Ureter (tissue), 1 donor: ENCODE data around the gene POLR3C. TPM values are rescaled to one million over a fixed set of nuclear protein-coding genes. Genes with fewer than 3 reads are reported as not detected.
"Not testable (repeated sequence)": the region's sequence is repeated elsewhere in the genome, so short reads cannot be mapped to it uniquely, and the experiment has no call there.

Experiments
- DNase-seq: peaks from one replicate; pipeline ENCODE4 v3.0.0-alpha.2; 2020; ENCODE audit warnings: low spot score
- total RNA-seq: library from RNA; stranded (reverse); gene quantifications from one replicate; pipeline ENCODE4 v1.2.4, GENCODE V29; 2023
- donor health status: DM: yes; HTN: yes; CAD: no.

The POLR3C gene
- total RNA-seq, 1 donor from 2014 or later = 38.1 TPM

DNA sequence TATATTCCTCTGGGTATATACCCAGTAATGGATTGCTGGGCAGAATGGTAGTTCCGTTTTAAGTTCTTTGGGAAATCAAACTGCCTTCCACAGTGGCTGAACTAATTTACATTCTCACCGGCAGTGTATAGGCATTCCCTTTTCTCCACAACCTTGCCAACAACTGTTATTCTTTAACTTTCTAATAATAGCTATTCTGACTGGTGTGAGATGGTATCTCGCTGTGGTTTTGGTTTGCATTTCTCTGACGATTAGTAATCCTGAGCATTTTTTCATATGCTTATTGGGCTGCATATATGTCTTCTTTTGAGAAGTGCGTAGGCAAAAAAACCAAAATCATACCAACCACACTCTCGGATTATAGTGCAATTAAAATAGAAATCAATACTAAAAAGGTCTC, 5.9 kb upstream of the POLR3C start:
- not testable (repeated sequence) for DNase-seq

DNA sequence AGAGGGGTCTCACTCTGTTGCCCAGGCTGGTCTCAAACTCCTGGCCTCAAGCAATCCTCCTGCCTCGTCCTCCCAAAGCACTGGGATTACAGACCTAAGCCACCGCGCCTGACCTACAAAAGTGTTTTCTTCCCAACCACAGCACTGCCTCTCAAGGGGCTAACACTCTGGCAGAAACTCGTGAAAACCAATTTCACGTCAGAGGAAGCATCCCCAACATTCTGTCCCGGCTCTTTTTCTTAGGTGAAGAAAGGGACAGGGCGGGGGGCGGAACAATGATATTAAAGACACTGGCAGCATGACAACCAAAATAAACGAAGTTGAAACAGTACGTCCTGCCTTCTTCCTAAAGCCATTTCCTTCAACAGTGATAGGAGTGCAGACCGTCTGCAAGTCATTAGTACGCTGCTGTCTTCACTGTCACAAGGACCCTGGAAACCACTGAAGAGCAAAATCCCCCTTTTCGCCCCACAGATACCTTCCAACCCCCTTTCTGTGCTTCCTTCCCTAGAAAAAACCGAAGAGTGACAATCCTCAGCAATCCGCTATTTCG, 1.1 kb upstream of the POLR3C start:
- DNase-seq = not testable (repeated sequence)

DNA sequence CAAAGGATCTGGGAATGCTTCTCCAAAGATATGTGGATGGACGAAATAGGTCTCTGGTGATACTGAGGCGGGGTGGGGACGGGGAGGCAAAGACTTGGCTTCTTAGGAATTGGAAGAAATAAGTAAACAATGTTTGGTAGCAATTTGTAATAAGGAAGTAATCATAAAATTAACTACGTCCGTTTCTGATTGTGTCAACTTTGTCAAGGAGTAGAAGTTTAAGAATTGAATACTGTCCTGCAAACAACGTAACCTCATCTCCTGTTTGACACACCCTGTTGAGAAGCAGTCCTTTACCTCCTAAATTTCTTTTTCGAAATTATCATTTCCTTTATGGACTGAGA, 471 bp downstream of the POLR3C start:
- DNase-seq = no peak

DNA sequence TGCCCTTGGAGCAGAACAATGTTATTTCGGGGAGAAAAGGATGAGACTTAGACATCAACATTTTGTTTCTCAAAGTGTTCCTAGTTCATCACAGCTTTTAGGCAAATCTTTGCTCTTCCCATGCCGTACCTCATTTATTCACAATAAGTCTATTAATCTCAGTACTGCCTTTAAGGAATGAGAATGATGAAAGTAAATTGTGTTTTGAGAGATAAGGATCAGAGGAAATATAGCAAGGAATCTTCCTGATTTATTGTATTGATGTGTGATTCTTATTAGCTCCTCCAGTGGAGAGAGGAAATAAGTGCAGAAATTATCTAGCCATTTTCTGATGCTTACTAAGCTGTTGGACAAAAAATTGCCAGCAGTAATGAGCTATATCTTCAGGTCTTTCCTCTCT, 2.0 kb downstream of the POLR3C start:
- no peak for DNase-seq

GRCh38 chr1:145827966-145828365, 4.0 kb downstream of the POLR3C start:
- no peak for DNase-seq

- DNase-seq = no peak
Observed at GRCh38 chr1:145828367-145829026, 4.5 kb downstream of the POLR3C start.

- DNase-seq = not testable (repeated sequence)
Observed at GRCh38 chr1:145830810-145831209, 6.8 kb downstream of the POLR3C start.

- no peak for DNase-seq
Observed at GRCh38 chr1:145837656-145838055, 13.7 kb downstream of the POLR3C start.

DNA sequence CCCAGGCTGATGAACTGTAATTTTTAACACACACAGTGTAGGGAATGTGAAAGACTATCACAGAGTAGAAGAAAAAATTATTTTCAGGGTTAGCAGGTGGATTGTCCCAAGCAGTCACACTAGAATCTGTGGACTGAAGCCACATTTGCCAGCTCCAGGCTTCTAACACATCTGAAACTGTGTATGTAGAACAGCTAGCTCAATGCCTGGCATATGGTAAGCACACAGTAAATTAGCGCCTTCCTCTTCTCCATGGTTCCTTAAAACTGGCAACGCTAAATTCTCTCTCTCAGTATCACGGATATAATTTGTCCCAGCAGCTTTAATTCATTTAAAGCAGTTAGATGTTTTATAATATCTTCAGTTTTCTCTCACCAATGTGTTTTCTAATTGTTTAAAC, 19.0 kb downstream of the POLR3C start:
- no peak for DNase-seq

DNA sequence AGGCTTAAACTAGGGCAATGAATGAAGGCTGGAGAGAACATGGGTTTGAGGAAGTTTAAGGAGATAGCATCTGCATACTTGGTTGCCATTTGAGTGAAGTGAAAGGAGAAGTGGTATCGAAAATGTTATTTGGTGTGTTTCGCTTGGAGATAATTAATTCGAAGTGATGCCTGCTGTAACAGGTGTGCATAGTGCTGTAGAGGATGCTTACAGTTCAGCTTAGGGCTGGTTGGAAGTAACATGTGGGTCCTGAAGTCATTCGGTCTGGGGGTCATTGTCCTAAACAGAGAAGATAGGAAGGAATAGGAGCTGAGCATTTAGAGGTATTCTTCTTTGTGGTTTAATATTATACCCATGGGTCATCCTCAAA, 21.1 kb downstream of the POLR3C start:
- DNase-seq = no peak

- DNase-seq = peak; percentile 81
Observed at GRCh38 chr1:145845514-145846161, 21.6 kb downstream of the POLR3C start, which contains the start of gene NUDT17. Gene NUDT17, plus strand, starts transcription at chr1:145845630. Its CDS starts 11 bp downstream, at chr1:145845641.

GRCh38 chr1:145846201-145846612, 22.2 kb downstream of the POLR3C start:
- no peak for DNase-seq

DNA sequence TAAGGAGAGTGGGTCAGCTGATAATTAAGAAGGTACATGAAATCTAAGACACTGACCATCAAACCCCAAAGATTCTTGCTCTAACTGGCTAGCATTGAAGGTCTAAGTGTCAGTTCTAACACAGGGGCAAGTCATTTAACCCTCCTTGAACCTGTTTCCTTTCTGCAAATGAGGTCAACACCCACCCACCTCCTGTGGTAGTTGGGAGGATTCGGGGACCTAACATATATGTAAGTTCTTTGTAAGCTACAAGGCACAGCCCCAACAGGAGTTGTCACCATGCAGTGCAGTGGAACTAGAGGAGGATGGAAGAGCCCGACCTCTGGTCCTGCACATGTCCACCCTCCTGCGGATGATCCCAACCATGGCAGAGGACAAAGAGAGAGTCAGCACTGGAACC, 23.8 kb downstream of the POLR3C start:
- no peak for DNase-seq

GRCh38 chr1:145849356-145850160, 25.6 kb downstream of the POLR3C start:
- no peak for DNase-seq

GRCh38 chr1:145855426-145855948, 31.5 kb downstream of the POLR3C start:
- no peak for DNase-seq

DNA sequence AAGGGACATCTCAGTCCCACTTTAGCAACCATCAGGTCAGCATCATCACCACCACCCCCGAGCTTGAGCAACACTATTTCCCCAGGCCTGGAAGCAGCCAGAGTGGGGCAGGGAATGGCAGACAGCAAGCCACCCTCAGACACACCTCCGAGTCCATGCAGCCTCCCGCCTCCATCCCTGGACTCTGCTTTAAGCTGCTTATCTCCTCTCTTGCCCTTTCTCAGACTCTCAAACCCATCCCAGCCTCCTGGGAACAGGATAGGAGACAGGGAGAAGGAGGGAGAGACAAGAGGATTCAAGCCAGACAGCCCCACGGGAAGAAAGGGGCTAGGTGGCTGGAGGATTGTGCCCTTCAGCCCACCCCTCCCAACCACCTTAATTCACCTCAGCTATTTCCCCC, 33.2 kb downstream of the POLR3C start:
- DNase-seq = no peak

DNA sequence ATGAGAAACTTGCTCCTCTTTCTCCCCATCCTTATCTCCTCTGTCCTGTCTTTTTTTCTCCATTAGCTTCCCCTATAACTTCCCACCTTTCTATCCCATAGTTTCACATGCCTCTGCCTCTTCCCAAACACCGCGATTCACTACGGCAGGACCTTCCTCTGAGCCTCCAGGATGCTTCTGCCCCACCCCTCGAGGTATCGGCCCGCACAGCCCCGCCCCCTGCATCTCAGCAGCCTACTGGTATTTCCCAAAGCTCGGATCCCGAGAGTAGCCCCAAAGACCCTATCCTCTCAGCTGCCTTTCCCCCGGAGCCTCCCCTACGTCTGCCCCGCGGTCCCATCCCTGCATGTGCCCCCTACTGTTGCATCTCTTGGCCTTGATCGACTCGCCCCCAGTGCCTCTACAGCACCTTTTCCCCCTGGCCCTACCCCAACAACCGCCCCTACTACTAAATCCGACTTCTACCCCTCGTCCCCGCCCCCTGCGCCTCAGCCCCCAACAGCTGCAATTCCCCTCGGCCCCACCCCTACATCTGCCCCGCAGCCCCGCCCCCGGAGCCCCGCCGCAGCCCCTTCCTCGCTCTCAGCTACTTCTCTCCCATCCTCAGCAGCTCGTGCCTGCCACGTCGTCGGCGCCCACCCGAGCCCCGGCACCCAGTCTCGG, 34.4 kb downstream of the POLR3C start:
- DNase-seq = peak; percentile 69

- peak; percentile 97 for DNase-seq
Observed at GRCh38 chr1:145858901-145859490, 35.0 kb downstream of the POLR3C start, which contains the start of gene PIAS3. Gene PIAS3, minus strand, starts transcription at chr1:145859081. Its CDS starts 91 bp downstream, at chr1:145858990.

- peak; percentile 93 for DNase-seq
Observed at GRCh38 chr1:145859491-145860023, 35.6 kb downstream of the POLR3C start.

- no peak for DNase-seq
Observed at GRCh38 chr1:145863282-145864018, 39.5 kb downstream of the POLR3C start.
